ENCODE data around the gene DELE1.
A peak's percentile ranks its signal among the peaks of the same experiment; 100 is the strongest.

Gene DELE1

GRCh38 chr5:141973871-141974595, 50.4 kb downstream of the DELE1 start:
- no peak overlapping the region for H3K4me3 ChIP-seq (ENCODE audit: low read length)
- peak; percentile 37 for DNase-seq (ENCODE audit: low read depth)
- TF ChIP-seq CTCF (IDR thresholded peaks at IDR 0.05; ENCODE audit: insufficient read depth, low read depth, low read length, missing control alignments) = no peak

GRCh38 chr5:141976176-141976575, 52.5 kb downstream of the DELE1 start:
- peak; percentile 75 for DNase-seq (ENCODE audit: low read depth)
- TF ChIP-seq CTCF (IDR thresholded peaks at IDR 0.05; ENCODE audit: insufficient read depth, low read depth, low read length, missing control alignments) = no peak

GRCh38 chr5:141978389-141978788, 54.7 kb downstream of the DELE1 start:
- H3K4me3 ChIP-seq (ENCODE audit: low read length) = no peak overlapping the region
- no peak for TF ChIP-seq CTCF (IDR thresholded peaks at IDR 0.05; ENCODE audit: insufficient read depth, low read depth, low read length, missing control alignments)
- no peak for DNase-seq (ENCODE audit: low read depth)

More at GRCh38 chr5:141976176-141976575, 52.5 kb downstream of the DELE1 start:
- H3K4me3 ChIP-seq (ENCODE audit: low read length) = no peak overlapping the region

- H3K4me3 ChIP-seq (ENCODE audit: low read length) = no peak overlapping the region
- no peak for TF ChIP-seq CTCF (IDR thresholded peaks at IDR 0.05; ENCODE audit: insufficient read depth, low read depth, low read length, missing control alignments)
- DNase-seq (ENCODE audit: low read depth) = no peak
These were observed 59.0 kb downstream of the DELE1 start for GRCh38 chr5:141982626-141983025.

- no peak for DNase-seq (ENCODE audit: low read depth)
- H3K4me3 ChIP-seq (ENCODE audit: low read length) = no peak overlapping the region
- no peak for TF ChIP-seq CTCF (IDR thresholded peaks at IDR 0.05; ENCODE audit: insufficient read depth, low read depth, low read length, missing control alignments)
These were observed 62.4 kb downstream of the DELE1 start for GRCh38 chr5:141986072-141986471.

GRCh38 chr5:141989720-141990119, 66.0 kb downstream of the DELE1 start:
- DNase-seq (ENCODE audit: low read depth) = no peak
- no peak overlapping the region for H3K4me3 ChIP-seq (ENCODE audit: low read length)
- TF ChIP-seq CTCF (IDR thresholded peaks at IDR 0.05; ENCODE audit: insufficient read depth, low read depth, low read length, missing control alignments) = no peak

All from epithelial cell of esophagus (primary cell).